HL-60/S4 treated with retinoic acid at 250 ng/mL for 4 days and 3 days (cell line): ENCODE measurements around the gene CABCOCO1.

Source experiments
- in situ Hi-C: fragments of 300-500 bp; cut with MboI; formaldehyde crosslinking; loops from 2 replicates; pipeline ENCODE4 v1.7.0; 2022; ENCODE audit warnings: low sequenced_read_pairs

The CABCOCO1 gene

GRCh38 chr10:61662794-61663259 lies at the start of gene CABCOCO1:
Gene CABCOCO1 (plus strand): TSS chr10:61662929. CDS start chr10:61662973, 44 bp downstream.
- in situ Hi-C loops = no loop called here

GRCh38 chr10:61613665-61614064 lies 49.1 kb upstream of the CABCOCO1 start:
- in situ Hi-C loops = no loop called here

GRCh38 chr10:61616611-61617010 lies 46.1 kb upstream of the CABCOCO1 start:
- in situ Hi-C loops = no loop called here

- in situ Hi-C loops = no loop called here
These were observed 45.5 kb upstream of the CABCOCO1 start for GRCh38 chr10:61617180-61617579.

GRCh38 chr10:61617586-61617985 lies 45.1 kb upstream of the CABCOCO1 start:
- in situ Hi-C loops = no loop called here

GRCh38 chr10:61618388-61618961 lies 44.3 kb upstream of the CABCOCO1 start:
- in situ Hi-C loops = no loop called here

- in situ Hi-C loops = no loop called here
These were observed 42.2 kb upstream of the CABCOCO1 start for GRCh38 chr10:61620506-61620905.

- in situ Hi-C loops = no loop called here
These were observed 41.1 kb upstream of the CABCOCO1 start for GRCh38 chr10:61621605-61622051.

- in situ Hi-C loops = no loop called here
These were observed 39.6 kb upstream of the CABCOCO1 start for GRCh38 chr10:61623161-61623560.

GRCh38 chr10:61626209-61626608 lies 36.5 kb upstream of the CABCOCO1 start:
- in situ Hi-C loops = no loop called here

GRCh38 chr10:61627266-61627665 lies 35.5 kb upstream of the CABCOCO1 start:
- in situ Hi-C loops = no loop called here

GRCh38 chr10:61628151-61628874 lies 34.4 kb upstream of the CABCOCO1 start:
- in situ Hi-C loops = no loop called here

- in situ Hi-C loops = no loop called here
These were observed 33.7 kb upstream of the CABCOCO1 start for GRCh38 chr10:61628875-61629513.

GRCh38 chr10:61629576-61629975 lies 33.2 kb upstream of the CABCOCO1 start:
- in situ Hi-C loops = no loop called here

GRCh38 chr10:61632057-61632670 lies 30.6 kb upstream of the CABCOCO1 start:
- in situ Hi-C loops = no loop called here

- in situ Hi-C loops = no loop called here
These were observed 29.1 kb upstream of the CABCOCO1 start for GRCh38 chr10:61633665-61634064.

GRCh38 chr10:61634746-61635145 lies 28.0 kb upstream of the CABCOCO1 start:
- in situ Hi-C loops = no loop called here

GRCh38 chr10:61635471-61635870 lies 27.3 kb upstream of the CABCOCO1 start:
- in situ Hi-C loops = no loop called here

GRCh38 chr10:61635932-61636331 lies 26.8 kb upstream of the CABCOCO1 start:
- in situ Hi-C loops = no loop called here

GRCh38 chr10:61639952-61640351 lies 22.8 kb upstream of the CABCOCO1 start:
- in situ Hi-C loops = no loop called here

GRCh38 chr10:61640856-61641255 lies 21.9 kb upstream of the CABCOCO1 start:
- in situ Hi-C loops = no loop called here
